ENCODE measurements around the gene CDC16. TPM values are rescaled to one million over a fixed set of nuclear protein-coding genes. Genes with fewer than 3 reads are reported as not detected.
"Not testable (repeated sequence)": the region's sequence is repeated elsewhere in the genome, so short reads cannot be mapped to it uniquely, and the experiment has no call there.

The CDC16 gene
- total and polyA plus RNA-seq, 2 of the 4 experiments (the other 2 are of a cell fraction), result 41.6 to 66.6 TPM

GRCh38 chr13:114249077-114249476, 14.4 kb downstream of the CDC16 start:
- BruUV-seq (replicated peaks), result no TSS peak
- POLR2A ChIA-PET (ENCODE audit: unreplicated experiment), result no interaction called here
- peaks cover 47% of the 10 kb centered on the region for H3K36me3 ChIP-seq (ENCODE audit: control insufficient read depth, insufficient read depth, low read length)

GRCh38 chr13:114251639-114252440, 17.1 kb downstream of the CDC16 start:
- H2BK15ac ChIP-seq (ENCODE audit: low read depth, low read length); H2BK5ac ChIP-seq (ENCODE audit: low read depth, low read length, poor library complexity, severe bottlenecking); H3K4me3 ChIP-seq (ENCODE audit: insufficient read depth, low read depth, low read length); H3K14ac ChIP-seq (replicated peaks; ENCODE audit: low read depth, low read length); H4K8ac ChIP-seq (ENCODE audit: low read depth in 2 of 2, low read length in 2 of 2); H2BK120ac ChIP-seq (ENCODE audit: low read depth, low read length); H3K27me3 ChIP-seq (ENCODE audit: control insufficient read depth, insufficient read depth, low read length); H3K4ac ChIP-seq (ENCODE audit: low read depth, low read length); H2BK20ac ChIP-seq (ENCODE audit: low read depth, low read length); H4K5ac ChIP-seq (ENCODE audit: low read depth, low read length); H3K27ac ChIP-seq (ENCODE audit: insufficient read depth, low read length); ATAC-seq (ENCODE audit: low read depth); H2AFZ ChIP-seq (replicated peaks; ENCODE audit: low read length, poor library complexity); H4K91ac ChIP-seq (ENCODE audit: insufficient read depth, low read depth, low read length); H2AK9ac ChIP-seq (replicated peaks; ENCODE audit: low read depth, low read length, poor library complexity); H3K9ac ChIP-seq (ENCODE audit: low read depth, low read length); DNase-seq; H3K4me1 ChIP-seq (ENCODE audit: control insufficient read depth, insufficient read depth, low read length); H3K18ac ChIP-seq (ENCODE audit: low read depth, low read length); H3K23ac ChIP-seq (ENCODE audit: low read depth, low read length); H4K20me1 ChIP-seq (ENCODE audit: insufficient read depth, low read length); BruUV-seq (replicated peaks); intact Hi-C loops (cut with micrococcal nuclease); POLR2A ChIA-PET (ENCODE audit: unreplicated experiment); in situ Hi-C loops (cut with MboI; ENCODE audit: low sequenced_read_pairs); H3K9me3 ChIP-seq (ENCODE audit: control insufficient read depth, insufficient read depth, low read length); H3K4me2 ChIP-seq (ENCODE audit: low read depth, low read length); H3K9me1 ChIP-seq (ENCODE audit: insufficient read depth, low read length); H3K56ac ChIP-seq (ENCODE audit: extremely low read depth, insufficient read depth, low read length); dilution Hi-C loops (cut with HindIII; ENCODE audit: low sequenced_read_pairs, unreplicated experiment); CTCF ChIA-PET; H2AK5ac ChIP-seq (ENCODE audit: low read depth, low read length): not testable (repeated sequence)
- H3K36me3 ChIP-seq (ENCODE audit: control insufficient read depth, insufficient read depth, low read length), result peaks cover 42% of the 10 kb centered on the region
- WGBS, 2 experiments (ENCODE audit: extremely low coverage in 2 of 2, insufficient read length in 1 of 2), result no CpG with 5 or more reads among the region's 1 CpG
- H3K79me1 ChIP-seq (ENCODE audit: low read depth in 1 of 2, low read length in 2 of 2), result peaks cover 33 to 54% of the 10 kb centered on the region in 2 experiments

More at GRCh38 chr13:114249077-114249476, 14.4 kb downstream of the CDC16 start:
- peak overlapping the region; percentile 86 for H2BK5ac ChIP-seq (ENCODE audit: low read depth, low read length, poor library complexity, severe bottlenecking)
- intact Hi-C loops (cut with micrococcal nuclease), result no loop called here
- CTCF ChIA-PET, result no interaction called here
- H3K56ac ChIP-seq (ENCODE audit: extremely low read depth, insufficient read depth, low read length), result no peak overlapping the region
- no peak overlapping the region for H3K4me3 ChIP-seq (ENCODE audit: insufficient read depth, low read depth, low read length)
- H3K14ac ChIP-seq (replicated peaks; ENCODE audit: low read depth, low read length), result no peak overlapping the region
- peaks cover 12% of the 10 kb centered on the region for H3K9me1 ChIP-seq (ENCODE audit: insufficient read depth, low read length)
- H3K9me3 ChIP-seq (ENCODE audit: control insufficient read depth, insufficient read depth, low read length), result no peaks in the 10 kb centered on the region
- DNase-seq (no peak), ATAC-seq (ENCODE audit: low read depth) (no peak)
- peak overlapping the region; percentile 38; the same call in 1 of the 2 replicates for H3K18ac ChIP-seq (ENCODE audit: low read depth, low read length)
- 0 out of 2 replicates have a peak overlapping the region, but pooled peaks have one; percentile 7 for H2AK5ac ChIP-seq (ENCODE audit: low read depth, low read length)
- H3K79me1 ChIP-seq (ENCODE audit: low read depth in 1 of 2, low read length in 2 of 2), result peaks cover 24 to 56% of the 10 kb centered on the region in 2 experiments
- H2AK9ac ChIP-seq (replicated peaks; ENCODE audit: low read depth, low read length, poor library complexity), result no peak overlapping the region
- H3K4ac ChIP-seq (ENCODE audit: low read depth, low read length), result no peak overlapping the region
- H4K91ac ChIP-seq (ENCODE audit: insufficient read depth, low read depth, low read length), result peak overlapping the region; percentile 51; the same call in 1 of the 2 replicates
- H2AFZ ChIP-seq (replicated peaks; ENCODE audit: low read length, poor library complexity), result no peak overlapping the region
- H3K4me1 ChIP-seq (ENCODE audit: control insufficient read depth, insufficient read depth, low read length), result peaks cover 16% of the 10 kb centered on the region
- no peaks in the 10 kb centered on the region for H3K27me3 ChIP-seq (ENCODE audit: control insufficient read depth, insufficient read depth, low read length)
- no peak overlapping the region for H3K4me2 ChIP-seq (ENCODE audit: low read depth, low read length)
- peak overlapping the region; percentile 37; the same call in 1 of the 2 replicates for H2BK20ac ChIP-seq (ENCODE audit: low read depth, low read length)
- TF ChIP-seq MXI1 (IDR thresholded peaks at IDR 0.05; ENCODE audit: borderline replicate concordance, low read depth, low read length) (no peak), ELK1 (IDR thresholded peaks at IDR 0.05; ENCODE audit: borderline replicate concordance, low read depth, low read length) (no peak), CHD1 (IDR thresholded peaks at IDR 0.05; ENCODE audit: low read depth, low read length) (no peak)
- no peak overlapping the region for H3K23ac ChIP-seq (ENCODE audit: low read depth, low read length)
- WGBS, 2 experiments (ENCODE audit: extremely low coverage in 2 of 2, insufficient read length in 1 of 2), result 100% methylated on average over 4 of the region's 7 CpGs; no CpG with 5 or more reads in 1 of the 2 experiments
- dilution Hi-C loops (cut with HindIII; ENCODE audit: low sequenced_read_pairs, unreplicated experiment), result no loop called here
- H2BK120ac ChIP-seq (ENCODE audit: low read depth, low read length), result no peak overlapping the region
- H2BK15ac ChIP-seq (ENCODE audit: low read depth, low read length), result no peak overlapping the region
- H3K27ac ChIP-seq (ENCODE audit: insufficient read depth, low read length), result no peak overlapping the region
- no peak overlapping the region for H3K9ac ChIP-seq (ENCODE audit: low read depth, low read length)
- H4K20me1 ChIP-seq (ENCODE audit: insufficient read depth, low read length), result peaks cover 7% of the 10 kb centered on the region; the same call in 1 of the 2 replicates
- no peak overlapping the region for H4K5ac ChIP-seq (ENCODE audit: low read depth, low read length)
- H4K8ac ChIP-seq (ENCODE audit: low read depth in 2 of 2, low read length in 2 of 2), result no peak overlapping the region
- in situ Hi-C loops (cut with MboI; ENCODE audit: low sequenced_read_pairs), result no loop called here

Data from IMR-90 (cell line).